NT2/D1 (cell line): ENCODE measurements around the gene MRO.

Experiments
- SUZ12 ChIP-seq: IDR thresholded peaks from 2 replicates; pipeline ENCODE4 v1.6.1; 2011; ENCODE audit not compliant: insufficient read length, insufficient read depth; ENCODE audit errors: extremely low read depth
- YY1 ChIP-seq: IDR thresholded peaks from 2 replicates; pipeline ENCODE4 v1.6.1; 2011; ENCODE audit not compliant: insufficient read length, insufficient read depth
- ZNF274 ChIP-seq: IDR thresholded peaks from 2 replicates; pipeline ENCODE4 v1.6.1; 2011; ENCODE audit warnings: mild to moderate bottlenecking, low read depth, low read length

- no peak for TF ChIP-seq SUZ12
- no peak for TF ChIP-seq YY1
- no peak for TF ChIP-seq ZNF274
These were observed 24.7 kb upstream of the MRO start for GRCh38 chr18:50844554-50844953.
